IMR-90 (cell line): ENCODE results near the gene KRT79.

Experiments
- CEBPB ChIP-seq: IDR thresholded peaks from 2 replicates; pipeline ENCODE4 v1.6.1; 2012; ENCODE audit warnings: low read depth, low read length, improper control_type of control experiment
- CTCF ChIP-seq: conservative IDR thresholded peaks from 2 replicates; pipeline ENCODE4 v1.5.1; 2012; ENCODE audit warnings: mild to moderate bottlenecking, low read depth, low read length, improper control_type of control experiment
- MXI1 ChIP-seq: IDR thresholded peaks from 2 replicates; pipeline ENCODE4 v1.6.1; 2012; ENCODE audit warnings: low read depth, mild to moderate bottlenecking, low read length, moderate library complexity, borderline replicate concordance
- SMC3 ChIP-seq: fragments of 150-350 bp; IDR thresholded peaks from 2 replicates; pipeline ENCODE4 v1.6.1; 2016; ENCODE audit warnings: low read depth, mild to moderate bottlenecking, antibody characterized with exemption, low read length, moderate library complexity

- no peak for TF ChIP-seq MXI1
- TF ChIP-seq CTCF, result no peak
- TF ChIP-seq SMC3, result no peak
- no peak for TF ChIP-seq CEBPB
These were observed 2.9 kb downstream of the KRT79 start for GRCh38 chr12:52831251-52831650.
